DMS 273 (cell line): ENCODE measurements around the gene SUSD3.
A peak's percentile ranks its signal among the peaks of the same experiment; 100 is the strongest.

Experiments
- DNase-seq: peaks from one replicate; lab custom pipeline; 2025; ENCODE audit not compliant: unreplicated experiment; lab: John Stamatoyannopoulos, UW

SUSD3 gene

GRCh38 chr9:93072383-93072795 is 13.9 kb downstream of the SUSD3 start:
- peak; percentile 82 for DNase-seq

- no peak for DNase-seq
Measured at GRCh38 chr9:93076101-93076791, 17.7 kb downstream of the SUSD3 start.

GRCh38 chr9:93076792-93077128 is 18.3 kb downstream of the SUSD3 start:
- no peak for DNase-seq

- no peak for DNase-seq
Measured at GRCh38 chr9:93077367-93077766, 18.9 kb downstream of the SUSD3 start.

GRCh38 chr9:93077811-93078210 is 19.3 kb downstream of the SUSD3 start:
- no peak for DNase-seq

DNA sequence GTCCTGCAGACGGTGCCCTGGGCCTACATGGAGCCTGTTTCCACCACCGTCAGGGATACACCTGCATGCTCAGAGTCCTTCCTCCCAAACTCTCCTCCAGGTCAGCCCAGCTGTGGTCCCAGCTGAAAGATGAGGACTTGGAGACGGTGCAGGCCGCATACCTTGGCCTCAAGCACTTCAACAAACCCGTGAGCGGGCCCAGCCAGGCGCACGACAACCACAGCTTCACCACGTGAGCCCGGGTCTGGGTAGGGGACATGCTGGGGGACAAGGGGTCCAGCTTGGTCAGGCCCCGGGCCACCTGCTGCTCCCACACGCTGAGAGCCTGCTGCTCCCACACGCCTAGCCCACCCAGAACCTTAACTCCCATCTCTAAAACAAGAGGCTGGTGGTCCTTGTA is 20.9 kb downstream of the SUSD3 start:
- DNase-seq: no peak

GRCh38 chr9:93080406-93080805 is 21.9 kb downstream of the SUSD3 start:
- DNase-seq: no peak

DNA sequence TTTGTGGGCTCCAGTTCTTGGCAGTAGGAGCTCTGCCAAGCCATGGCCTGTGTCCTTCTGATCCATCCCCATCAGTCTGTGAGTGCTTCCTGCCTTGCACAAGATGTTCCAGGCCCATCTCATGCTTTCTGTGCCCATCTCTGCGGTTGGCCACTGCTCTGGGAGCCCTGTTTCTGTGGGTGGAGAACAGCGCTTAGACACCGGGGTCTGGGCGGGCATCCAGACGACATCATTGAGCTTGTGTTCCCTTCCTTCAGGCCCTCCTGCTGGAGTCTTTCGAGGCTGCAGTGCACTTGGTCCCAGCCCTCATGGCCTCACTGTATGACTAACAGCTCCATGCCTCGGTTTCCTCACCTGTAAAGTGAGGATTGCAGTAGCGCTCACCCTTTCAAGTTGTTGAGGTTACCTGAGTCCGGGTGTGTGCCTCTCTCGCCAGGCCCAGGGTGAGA is 22.6 kb downstream of the SUSD3 start:
- DNase-seq: no peak

GRCh38 chr9:93081931-93082330 is 23.4 kb downstream of the SUSD3 start:
- DNase-seq: no peak

DNA sequence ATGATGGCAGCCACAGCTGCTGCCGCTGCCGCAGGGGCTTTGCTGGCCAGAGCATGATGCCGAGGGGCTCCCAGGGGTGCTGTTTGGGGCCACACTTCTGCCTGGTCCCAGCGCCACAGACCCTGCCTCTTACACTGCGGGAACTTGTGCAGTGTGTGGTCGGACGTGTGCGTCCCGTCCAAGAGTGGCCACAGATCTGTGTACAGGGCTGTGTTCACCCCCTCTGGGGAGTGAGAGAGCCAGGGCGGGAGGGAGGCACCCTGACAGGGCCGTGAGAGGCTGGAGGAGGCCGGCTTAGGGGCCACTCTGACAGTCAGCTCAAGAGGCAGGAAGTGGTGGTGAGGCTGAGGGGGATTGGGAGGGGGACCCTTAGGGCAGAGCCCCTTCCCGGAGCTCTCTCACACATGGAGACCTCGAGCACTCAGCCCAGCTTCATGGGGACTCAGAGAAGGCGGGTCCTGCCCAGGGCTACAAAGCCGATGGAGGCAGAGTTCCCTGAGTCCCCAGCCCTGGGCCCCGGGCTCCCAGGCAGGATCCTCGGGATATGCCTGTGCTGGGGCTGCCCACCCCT is 24.4 kb downstream of the SUSD3 start:
- DNase-seq: no peak

GRCh38 chr9:93083592-93084470 is 25.3 kb downstream of the SUSD3 start:
- DNase-seq: no peak

DNA sequence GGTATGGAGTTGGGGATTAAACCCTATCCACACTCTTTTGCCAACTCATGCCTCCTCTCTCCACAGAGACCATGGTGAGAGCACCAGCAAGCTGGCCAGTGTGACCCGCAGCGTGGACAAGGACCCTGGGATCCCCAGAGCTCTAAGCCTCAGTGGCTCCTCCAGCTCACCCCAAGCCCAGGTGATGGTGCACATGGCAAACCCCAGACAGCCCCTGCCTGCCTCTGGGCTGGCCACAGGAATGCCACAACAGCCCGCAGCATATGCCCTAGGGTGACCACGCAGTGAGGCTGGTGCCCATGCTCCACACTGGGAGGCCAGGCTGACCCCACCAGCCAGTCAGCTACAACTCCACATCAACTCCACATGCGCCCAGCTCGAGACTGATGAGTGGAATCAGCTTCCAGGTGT is 26.0 kb downstream of the SUSD3 start:
- no peak for DNase-seq

DNA sequence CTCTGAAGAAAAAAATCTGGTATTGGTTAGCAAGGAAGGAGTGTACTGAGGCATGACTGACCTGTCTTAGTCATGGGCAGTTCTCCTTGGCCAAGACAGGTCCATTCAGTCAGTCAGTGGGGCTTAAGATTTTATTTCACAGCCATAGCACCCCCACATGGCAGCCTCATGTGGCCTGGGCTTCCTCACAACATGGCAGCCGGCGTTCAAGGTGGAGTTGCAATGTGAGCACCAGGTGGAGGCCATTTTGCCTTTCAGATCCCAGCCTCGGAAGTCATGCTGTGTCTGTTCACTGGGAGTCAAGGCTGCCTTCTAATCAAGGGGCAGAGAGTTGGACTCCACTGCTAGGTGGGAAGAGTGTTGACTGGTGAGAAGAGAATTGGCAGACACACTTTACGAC is 27.2 kb downstream of the SUSD3 start:
- DNase-seq: no peak

GRCh38 chr9:93086447-93087224 is 28.1 kb downstream of the SUSD3 start:
- no peak for DNase-seq

DNA sequence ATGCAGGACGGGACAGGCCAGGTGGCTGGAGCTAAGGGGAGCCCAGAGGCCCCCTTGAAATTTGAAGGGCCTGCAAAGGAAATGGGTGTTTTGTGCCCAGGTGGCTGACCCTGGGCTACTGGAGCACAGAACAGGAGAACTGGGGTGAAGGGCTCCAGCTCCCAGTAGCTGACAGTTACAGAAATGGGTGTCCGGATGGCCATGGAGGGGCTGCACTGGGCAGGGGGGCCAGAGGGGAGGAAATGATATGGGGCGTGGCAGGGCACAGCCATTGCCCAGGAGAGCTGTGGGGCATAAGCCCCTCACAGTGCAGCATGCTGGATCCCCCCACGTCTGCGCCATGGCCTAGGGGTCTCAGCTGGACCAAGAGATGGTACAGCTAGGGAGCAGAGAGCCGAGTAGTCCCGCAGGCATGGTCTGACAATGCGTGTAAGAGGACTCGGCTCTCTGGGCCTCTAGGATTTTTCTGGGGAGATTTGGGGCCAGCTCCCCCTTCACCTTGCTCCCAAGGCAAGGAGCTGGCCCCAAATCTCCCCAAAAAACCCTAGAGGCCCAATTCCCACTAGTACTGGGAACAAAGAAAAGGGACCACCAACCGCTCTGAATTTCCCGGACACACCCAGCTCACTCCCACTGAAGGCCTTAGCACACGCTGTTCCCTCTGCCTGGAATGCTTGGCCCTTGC is 29.6 kb downstream of the SUSD3 start:
- no peak for DNase-seq

GRCh38 chr9:93088656-93089015 is 30.1 kb downstream of the SUSD3 start:
- no peak for DNase-seq

- DNase-seq: no peak
Measured at GRCh38 chr9:93089024-93089423, 30.5 kb downstream of the SUSD3 start.

GRCh38 chr9:93089481-93089991 is 31.0 kb downstream of the SUSD3 start:
- DNase-seq: no peak

DNA sequence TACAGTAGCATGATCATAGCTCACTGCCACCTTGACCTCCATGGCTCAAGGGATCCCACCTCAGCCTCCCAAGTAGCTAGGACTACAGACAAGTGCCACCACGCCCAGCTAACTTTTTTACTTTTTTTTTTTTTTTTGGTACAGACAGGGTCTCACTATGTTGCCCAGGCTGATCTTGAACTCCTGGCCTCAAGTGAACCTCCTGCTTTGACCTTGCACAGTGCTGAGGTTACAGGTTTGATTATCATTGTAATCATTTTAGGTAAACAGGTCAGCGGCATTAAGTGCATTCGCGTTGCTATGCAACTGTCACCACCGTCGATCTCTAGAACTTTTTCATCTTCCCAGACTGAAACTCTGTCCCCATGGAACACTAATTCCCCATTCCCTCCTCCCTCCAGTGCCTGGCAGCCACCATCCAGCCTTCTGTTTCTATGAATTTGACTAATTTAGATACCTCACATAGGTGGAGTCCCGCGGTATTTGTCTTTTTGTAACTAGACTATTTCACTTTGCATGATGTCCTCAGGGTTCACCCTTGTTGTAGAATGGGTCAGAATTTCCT is 31.7 kb downstream of the SUSD3 start:
- no peak for DNase-seq

DNA sequence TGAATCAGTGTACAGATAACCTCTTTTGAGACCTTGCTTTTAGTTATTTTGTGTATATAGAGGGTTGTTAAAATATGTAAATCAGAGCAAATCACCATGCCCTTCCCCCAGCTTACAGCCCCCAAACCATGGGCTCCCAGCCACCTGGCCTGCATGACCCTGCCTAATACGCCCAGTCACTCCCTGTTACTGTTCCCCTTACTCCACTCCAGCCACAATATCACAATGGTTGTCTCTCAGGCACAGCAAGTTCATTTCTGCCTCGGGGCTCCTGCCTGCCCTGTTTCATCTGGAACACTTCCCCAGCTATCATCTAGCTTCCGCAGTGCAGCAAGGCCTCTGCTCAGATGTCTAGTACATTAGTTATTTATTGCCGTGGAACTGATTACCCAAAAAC is 32.6 kb downstream of the SUSD3 start:
- DNase-seq: no peak
